LNCAP (cell line): Measurements from ENCODE around the gene CHPT1.

ENCODE experiments used
- TF ChIP-seq, protein P1 (sequence below): fragments of 450-650 bp; IDR thresholded peaks from 2 replicates; pipeline ENCODE4 v1.5.1; 2017; ENCODE audit warnings: mild to moderate bottlenecking

CHPT1 gene

GRCh38 chr12:101655393-101655792, 42.0 kb upstream of the CHPT1 start:
- TF ChIP-seq, protein P1, sequence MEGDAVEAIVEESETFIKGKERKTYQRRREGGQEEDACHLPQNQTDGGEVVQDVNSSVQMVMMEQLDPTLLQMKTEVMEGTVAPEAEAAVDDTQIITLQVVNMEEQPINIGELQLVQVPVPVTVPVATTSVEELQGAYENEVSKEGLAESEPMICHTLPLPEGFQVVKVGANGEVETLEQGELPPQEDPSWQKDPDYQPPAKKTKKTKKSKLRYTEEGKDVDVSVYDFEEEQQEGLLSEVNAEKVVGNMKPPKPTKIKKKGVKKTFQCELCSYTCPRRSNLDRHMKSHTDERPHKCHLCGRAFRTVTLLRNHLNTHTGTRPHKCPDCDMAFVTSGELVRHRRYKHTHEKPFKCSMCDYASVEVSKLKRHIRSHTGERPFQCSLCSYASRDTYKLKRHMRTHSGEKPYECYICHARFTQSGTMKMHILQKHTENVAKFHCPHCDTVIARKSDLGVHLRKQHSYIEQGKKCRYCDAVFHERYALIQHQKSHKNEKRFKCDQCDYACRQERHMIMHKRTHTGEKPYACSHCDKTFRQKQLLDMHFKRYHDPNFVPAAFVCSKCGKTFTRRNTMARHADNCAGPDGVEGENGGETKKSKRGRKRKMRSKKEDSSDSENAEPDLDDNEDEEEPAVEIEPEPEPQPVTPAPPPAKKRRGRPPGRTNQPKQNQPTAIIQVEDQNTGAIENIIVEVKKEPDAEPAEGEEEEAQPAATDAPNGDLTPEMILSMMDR = no peak

GRCh38 chr12:101663298-101663697, 34.1 kb upstream of the CHPT1 start:
- TF ChIP-seq, protein P1 = no peak

DNA sequence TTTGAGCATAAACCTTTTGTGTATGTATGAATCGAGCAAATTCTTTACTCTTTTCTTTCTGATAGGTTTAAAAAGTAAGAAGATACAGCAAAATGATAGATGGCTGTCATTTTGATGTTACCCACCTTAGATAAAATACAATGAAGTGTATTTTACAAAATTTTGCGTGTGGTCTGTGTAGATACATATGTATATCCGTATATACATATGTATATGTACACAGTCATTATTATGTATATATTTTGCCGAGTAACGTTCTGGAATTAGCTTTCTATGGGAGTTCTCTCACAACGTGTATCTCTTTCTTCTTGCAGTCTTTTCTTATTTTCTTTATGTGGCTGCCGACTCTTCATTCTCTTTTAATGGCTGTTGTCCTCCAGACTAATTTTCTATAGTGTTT, 32.4 kb upstream of the CHPT1 start:
- TF ChIP-seq, protein P1 = no peak

DNA sequence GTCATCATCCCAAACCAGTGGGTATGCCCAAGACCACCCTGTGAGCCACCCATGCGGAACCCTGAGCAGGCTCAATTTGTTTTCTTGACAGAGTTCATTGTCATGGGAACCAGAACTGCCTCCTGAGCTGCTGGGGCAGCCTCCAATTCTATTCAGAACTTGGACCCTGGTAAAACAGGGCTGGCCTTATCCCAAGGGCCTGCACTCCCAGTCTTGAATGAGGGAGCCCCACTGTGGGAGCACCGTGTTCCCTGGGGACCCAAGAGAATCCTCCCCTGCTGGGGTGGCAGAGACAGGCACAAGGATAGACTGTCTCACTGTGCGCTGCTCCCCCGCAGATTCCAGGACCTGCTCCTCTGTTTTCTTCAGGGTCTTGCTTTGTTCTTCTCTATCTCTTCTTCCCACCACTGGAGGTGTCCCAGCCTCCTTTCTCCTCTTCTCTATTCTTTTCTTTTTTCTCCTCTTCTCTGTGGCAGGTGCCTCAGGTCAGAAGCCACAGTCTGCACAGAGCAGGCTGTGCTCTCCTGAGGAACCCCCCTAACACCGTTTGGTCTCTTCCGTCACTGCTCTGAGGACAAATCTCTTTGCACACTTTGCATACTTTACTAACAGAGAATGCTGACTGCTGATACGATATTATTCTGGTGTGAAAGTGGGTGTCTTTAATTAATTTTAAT, 31.2 kb upstream of the CHPT1 start:
- TF ChIP-seq, protein P1 = no peak

DNA sequence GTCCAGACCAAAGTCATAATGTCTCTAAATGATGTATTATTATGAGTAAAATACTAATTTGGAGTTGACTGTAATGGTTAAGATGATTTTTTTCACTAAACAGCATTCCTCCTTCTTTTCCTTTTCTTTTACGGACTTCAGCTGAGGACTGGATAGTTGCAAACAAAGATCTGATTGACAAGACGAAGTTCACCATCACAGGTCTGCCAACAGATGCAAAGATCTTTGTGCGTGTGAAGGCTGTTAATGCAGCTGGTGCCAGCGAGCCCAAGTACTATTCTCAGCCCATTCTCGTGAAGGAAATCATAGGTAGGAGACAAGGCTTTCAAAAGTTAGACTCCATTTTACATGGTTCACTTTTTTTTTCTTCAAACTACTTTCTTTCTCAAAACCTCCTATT, 29.8 kb upstream of the CHPT1 start:
- TF ChIP-seq, protein P1 = no peak

DNA sequence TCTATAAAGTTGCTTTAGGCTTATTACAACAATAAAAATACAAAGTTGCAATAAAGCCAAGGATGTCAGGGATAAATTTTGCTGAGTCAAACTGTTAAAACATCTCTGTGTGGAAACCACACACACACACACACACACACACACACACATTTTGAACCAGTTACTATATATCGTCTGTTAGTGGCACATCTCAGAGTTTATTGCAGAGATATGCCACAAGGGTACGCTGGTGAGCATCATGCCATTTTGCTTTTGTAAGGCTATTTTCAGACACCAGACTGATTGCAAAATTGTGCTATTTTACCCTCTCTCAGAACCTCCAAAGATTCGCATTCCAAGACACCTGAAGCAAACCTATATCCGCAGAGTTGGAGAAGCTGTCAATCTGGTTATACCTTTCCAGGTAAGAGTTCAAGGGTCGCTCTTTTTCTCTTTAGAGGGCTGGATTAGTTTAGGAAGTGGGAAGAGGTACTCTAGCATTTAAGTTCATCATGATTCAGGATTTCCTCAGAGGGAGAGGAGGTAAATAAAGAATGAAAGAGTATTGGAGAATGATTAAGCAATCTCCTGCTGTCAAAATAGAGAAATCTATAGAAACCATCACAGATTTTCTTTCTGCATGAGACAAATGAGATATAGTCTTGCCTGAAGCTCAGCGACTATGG, 27.3 kb upstream of the CHPT1 start:
- TF ChIP-seq, protein P1 = peak; percentile 48

DNA sequence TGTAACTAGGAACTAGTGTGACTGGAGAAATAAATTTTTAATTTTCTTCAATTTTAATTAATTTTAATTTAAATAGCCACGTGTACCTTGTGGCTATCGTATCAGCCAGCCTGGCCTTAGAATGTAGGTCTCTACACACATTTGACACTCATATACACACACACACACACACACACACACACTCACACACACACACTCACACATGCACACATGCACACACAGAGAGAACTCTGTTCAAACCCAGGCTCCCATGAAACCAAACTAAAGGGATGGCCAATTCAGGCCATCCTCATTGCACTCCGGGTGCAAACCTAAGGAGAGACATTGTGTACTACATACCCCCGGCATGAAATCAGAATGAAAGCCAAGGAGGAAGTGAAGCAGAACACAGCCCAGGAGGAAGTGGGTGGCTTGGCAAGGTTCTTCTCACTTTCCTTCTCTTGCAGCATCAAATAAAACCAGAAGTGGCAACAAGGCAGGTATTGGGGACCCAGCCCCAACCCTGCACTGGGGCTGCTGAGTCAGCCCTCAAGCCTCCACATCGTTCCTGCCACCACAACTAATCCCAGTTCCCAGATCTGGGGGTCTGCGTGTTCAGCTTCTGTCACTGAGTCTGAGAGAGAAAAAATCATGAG, 26.2 kb upstream of the CHPT1 start:
- TF ChIP-seq, protein P1 = no peak
